ENCODE results near the gene KREMEN1.

DNA sequence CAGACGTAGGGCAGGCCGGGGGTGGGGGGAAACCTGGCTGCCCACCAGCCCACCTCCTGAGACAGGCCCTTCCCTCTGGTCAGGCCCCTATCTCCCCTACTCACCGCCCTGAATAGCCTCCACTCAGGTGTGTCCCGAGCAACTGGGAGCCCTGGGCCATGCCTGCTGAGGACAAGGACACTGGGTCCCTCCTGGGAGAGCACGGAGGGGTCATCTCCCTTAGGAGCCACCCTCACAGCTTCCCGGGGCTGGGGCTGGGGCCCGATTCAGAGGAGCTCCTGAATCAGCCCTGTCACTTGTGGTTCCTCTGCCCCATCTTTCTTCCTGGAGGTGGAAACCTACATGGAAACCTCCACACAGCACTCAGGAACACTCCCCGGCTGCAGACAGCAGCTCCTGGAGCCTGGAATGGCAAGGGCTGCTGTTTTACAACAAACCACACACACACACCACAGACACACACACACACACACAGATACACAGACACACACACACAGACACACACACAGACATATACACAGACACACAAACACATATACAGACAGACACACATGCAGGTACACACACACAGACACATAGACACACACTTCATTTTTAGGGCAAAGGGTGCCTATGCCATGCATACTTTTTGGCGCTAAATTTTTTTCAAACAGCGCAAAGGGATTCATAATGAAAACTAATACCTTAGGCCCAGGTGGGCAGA, 123.3 kb downstream of the KREMEN1 start:
- TF ChIP-seq, protein P1, sequence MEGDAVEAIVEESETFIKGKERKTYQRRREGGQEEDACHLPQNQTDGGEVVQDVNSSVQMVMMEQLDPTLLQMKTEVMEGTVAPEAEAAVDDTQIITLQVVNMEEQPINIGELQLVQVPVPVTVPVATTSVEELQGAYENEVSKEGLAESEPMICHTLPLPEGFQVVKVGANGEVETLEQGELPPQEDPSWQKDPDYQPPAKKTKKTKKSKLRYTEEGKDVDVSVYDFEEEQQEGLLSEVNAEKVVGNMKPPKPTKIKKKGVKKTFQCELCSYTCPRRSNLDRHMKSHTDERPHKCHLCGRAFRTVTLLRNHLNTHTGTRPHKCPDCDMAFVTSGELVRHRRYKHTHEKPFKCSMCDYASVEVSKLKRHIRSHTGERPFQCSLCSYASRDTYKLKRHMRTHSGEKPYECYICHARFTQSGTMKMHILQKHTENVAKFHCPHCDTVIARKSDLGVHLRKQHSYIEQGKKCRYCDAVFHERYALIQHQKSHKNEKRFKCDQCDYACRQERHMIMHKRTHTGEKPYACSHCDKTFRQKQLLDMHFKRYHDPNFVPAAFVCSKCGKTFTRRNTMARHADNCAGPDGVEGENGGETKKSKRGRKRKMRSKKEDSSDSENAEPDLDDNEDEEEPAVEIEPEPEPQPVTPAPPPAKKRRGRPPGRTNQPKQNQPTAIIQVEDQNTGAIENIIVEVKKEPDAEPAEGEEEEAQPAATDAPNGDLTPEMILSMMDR (IDR thresholded peaks at IDR 0.05 in 2 of 3, conservative IDR thresholded peaks at IDR 0.05 in 1 of 3; ENCODE audit: control insufficient read depth in 2 of 3, extremely low read depth in 1 of 3, insufficient read depth in 1 of 3, low read depth in 3 of 3, low read length in 3 of 3): no peak
- TF ChIP-seq POLR2AphosphoS5 (IDR thresholded peaks at IDR 0.05; ENCODE audit: low read length) (no peak), SUZ12 (IDR thresholded peaks at IDR 0.05; ENCODE audit: unreplicated experiment) (no peak), EZH2 (IDR thresholded peaks at IDR 0.05; ENCODE audit: borderline replicate concordance, control insufficient read depth, low read depth, low read length) (no peak), POLR2A (IDR thresholded peaks at IDR 0.05; ENCODE audit: low read depth, low read length) (no peak), JUND (IDR thresholded peaks at IDR 0.05; ENCODE audit: low read depth, low read length) (no peak), RFX5 (IDR thresholded peaks at IDR 0.05; ENCODE audit: low read depth, low read length) (no peak), POU2F2 (IDR thresholded peaks at IDR 0.05; ENCODE audit: borderline replicate concordance, low read depth, low read length) (no peak), BMI1 (IDR thresholded peaks at IDR 0.05; ENCODE audit: borderline replicate concordance) (no peak), GABPA (IDR thresholded peaks at IDR 0.05; ENCODE audit: low read depth) (no peak), NFYA (IDR thresholded peaks at IDR 0.05; ENCODE audit: borderline replicate concordance, low read depth, low read length) (no peak), ZZZ3 (IDR thresholded peaks at IDR 0.05; ENCODE audit: control insufficient read depth, insufficient read length, low read depth) (no peak)
